Osteoblast (primary cell): ENCODE results near the gene ADK. TPM values are rescaled to one million over a fixed set of nuclear protein-coding genes. Genes with fewer than 3 reads are reported as not detected.
A peak's percentile ranks its signal among the peaks of the same experiment; 100 is the strongest.

Source experiments
- DNase-seq: peaks from one replicate; pipeline ENCODE4 v3.0.0; 2011; ENCODE audit warnings: low spot score, mixed read lengths; ENCODE audit not compliant: insufficient read length; ENCODE audit errors: missing footprints
- H2AFZ ChIP-seq: 2 replicates; pipeline ENCODE4 v1.6.0; 2011; ENCODE audit warnings: mild to moderate bottlenecking, low read length
- H3K27ac ChIP-seq: 2 replicates; pipeline ENCODE4 v1.5.1; 2011; ENCODE audit warnings: mild to moderate bottlenecking, low read depth, low read length, moderate library complexity
- H3K27me3 ChIP-seq: 2 replicates; pipeline ENCODE4 v1.6.0; 2012; ENCODE audit warnings: mild to moderate bottlenecking, control low read depth, inconsistent platforms, low read length, moderate library complexity; ENCODE audit not compliant: insufficient read depth
- H3K36me3 ChIP-seq: 2 replicates; pipeline ENCODE4 v1.5.1; 2011; ENCODE audit warnings: mild to moderate bottlenecking, low read length, control low read depth, moderate library complexity; ENCODE audit not compliant: insufficient read depth
- H3K4me1 ChIP-seq: 2 replicates; pipeline ENCODE4 v1.5.1; 2011; ENCODE audit warnings: mild to moderate bottlenecking, low read length, control low read depth, moderate library complexity; ENCODE audit not compliant: insufficient read depth
- H3K4me2 ChIP-seq: 2 replicates; pipeline ENCODE4 v1.6.0; 2011; ENCODE audit warnings: mild to moderate bottlenecking, low read length; ENCODE audit not compliant: insufficient read depth
- H3K4me3 ChIP-seq: fragments of 200-600 bp; sonication (generic); 3 replicates; pipeline ENCODE4 v1.5.1; 2012; ENCODE audit warnings: mild to moderate bottlenecking, low read length, inconsistent platforms; ENCODE audit not compliant: insufficient read depth
- H3K79me2 ChIP-seq: 2 replicates; pipeline ENCODE4 v1.6.0; 2012; ENCODE audit warnings: mild to moderate bottlenecking, low read length, control low read depth, inconsistent platforms; ENCODE audit not compliant: insufficient read depth
- H3K9me3 ChIP-seq: 2 replicates; pipeline ENCODE4 v1.5.1; 2011; ENCODE audit warnings: low read depth, low read length, control low read depth
- H4K20me1 ChIP-seq: 2 replicates; pipeline ENCODE4 v1.6.0; 2012; ENCODE audit warnings: mild to moderate bottlenecking, low read length, control low read depth; ENCODE audit not compliant: insufficient read depth
- CTCF ChIP-seq: IDR thresholded peaks from 2 replicates; pipeline ENCODE4 v1.5.1; 2011; ENCODE audit warnings: mild to moderate bottlenecking, low read depth, low read length, moderate library complexity; ENCODE audit errors: extremely low read depth
- total RNA-seq: library from RNA; depleted of rRNA; stranded (reverse); fragments of >200 nt; gene quantifications from 2 replicates; pipeline ENCODE4 v1.2.3, GENCODE V29; 2012

ADK gene
- total RNA-seq, 1 donor = 34.0 TPM

DNA sequence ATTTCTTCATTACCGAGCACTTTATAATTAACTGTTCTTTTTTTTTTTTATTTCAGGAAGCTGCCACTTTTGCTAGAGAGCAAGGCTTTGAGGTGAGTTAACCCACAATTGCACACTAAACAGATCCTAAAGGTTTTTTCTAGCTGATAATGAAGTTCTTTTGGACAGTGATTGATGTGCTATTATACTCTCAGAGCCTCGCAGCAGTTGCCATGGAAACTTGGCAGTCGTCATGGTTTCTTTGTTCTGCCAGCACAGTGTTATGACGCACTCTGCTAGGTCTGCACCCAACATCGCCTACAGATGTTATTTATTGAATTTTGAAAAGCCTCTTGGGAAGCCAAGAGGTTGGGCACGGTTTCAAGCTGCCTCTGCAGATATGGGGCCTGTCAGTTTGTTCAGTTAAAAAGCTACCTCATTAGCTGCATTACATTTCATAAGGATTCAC lies 438.2 kb downstream of the ADK start:
- peak; percentile 94 for DNase-seq
- H3K27me3 ChIP-seq = no peaks in the 10 kb centered on the region
- peak overlapping the region; percentile 5 for H3K4me2 ChIP-seq
- no peaks in the 10 kb centered on the region for H3K36me3 ChIP-seq
- H3K27ac ChIP-seq = peak overlapping the region; percentile 45
- TF ChIP-seq CTCF = no peak
- peaks cover 31% of the 10 kb centered on the region for H3K4me1 ChIP-seq
- H4K20me1 ChIP-seq = no peaks in the 10 kb centered on the region
- H3K4me3 ChIP-seq = no peak overlapping the region
- no peak overlapping the region for H2AFZ ChIP-seq
- H3K79me2 ChIP-seq = no peaks in the 10 kb centered on the region
- no peaks in the 10 kb centered on the region for H3K9me3 ChIP-seq

DNA sequence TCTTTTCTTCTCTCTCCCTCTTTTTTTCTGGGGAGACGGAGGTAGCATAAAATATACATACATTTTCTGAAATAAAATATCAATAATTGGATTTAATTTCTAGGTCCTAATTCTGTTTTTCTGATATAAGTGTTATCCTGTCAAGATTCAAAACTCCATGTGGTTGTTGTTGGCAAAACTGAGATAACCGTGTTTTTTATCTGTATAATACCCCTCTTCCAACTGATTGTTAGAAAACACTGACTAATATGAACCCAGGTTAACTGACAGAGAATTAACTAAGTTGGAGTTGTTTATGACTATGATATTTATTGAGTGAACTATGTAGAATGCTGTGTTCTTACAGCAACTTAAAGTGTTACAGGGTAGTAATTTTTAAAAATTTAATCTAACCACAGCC lies 438.8 kb downstream of the ADK start:
- Histone ChIP-seq H3K36me3 (no peaks in the 10 kb centered on the region), H3K79me2 (no peaks in the 10 kb centered on the region), H3K27ac (peak overlapping the region; percentile 3), H4K20me1 (no peaks in the 10 kb centered on the region), H3K27me3 (no peaks in the 10 kb centered on the region), H3K4me3 (no peak overlapping the region), H2AFZ (no peak overlapping the region), H3K4me2 (peak overlapping the region; percentile 5), H3K4me1 (peaks cover 31% of the 10 kb centered on the region), H3K9me3 (no peaks in the 10 kb centered on the region)
- DNase-seq = no peak
- no peak for TF ChIP-seq CTCF

DNA sequence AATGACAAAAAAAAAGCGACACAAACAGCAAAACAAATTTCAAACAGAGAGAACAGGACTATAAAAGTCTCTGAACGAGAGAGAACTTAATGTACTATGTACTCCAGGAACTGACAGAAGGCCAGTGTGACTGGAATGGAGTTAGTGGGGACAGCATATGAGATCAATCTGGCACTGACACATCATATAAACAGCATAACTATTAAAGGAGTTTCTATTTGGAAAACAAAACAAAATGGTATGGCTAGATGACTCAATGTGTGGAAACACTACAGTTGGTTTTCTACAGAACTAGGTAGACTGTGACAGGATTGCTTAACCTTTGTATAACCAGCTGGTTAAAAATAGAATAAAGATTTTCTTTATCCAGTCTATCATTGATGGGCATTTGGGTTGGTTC lies 442.4 kb downstream of the ADK start:
- no peaks in the 10 kb centered on the region for H4K20me1 ChIP-seq
- no peak overlapping the region for H3K4me2 ChIP-seq
- no peaks in the 10 kb centered on the region for H3K79me2 ChIP-seq
- no peak overlapping the region for H2AFZ ChIP-seq
- H3K4me1 ChIP-seq = peaks cover 18% of the 10 kb centered on the region
- no peaks in the 10 kb centered on the region for H3K9me3 ChIP-seq
- no peak for DNase-seq
- peak overlapping the region; percentile 17 for H3K27ac ChIP-seq
- no peak for TF ChIP-seq CTCF
- H3K36me3 ChIP-seq = no peaks in the 10 kb centered on the region
- H3K27me3 ChIP-seq = no peaks in the 10 kb centered on the region
- H3K4me3 ChIP-seq = no peak overlapping the region

DNA sequence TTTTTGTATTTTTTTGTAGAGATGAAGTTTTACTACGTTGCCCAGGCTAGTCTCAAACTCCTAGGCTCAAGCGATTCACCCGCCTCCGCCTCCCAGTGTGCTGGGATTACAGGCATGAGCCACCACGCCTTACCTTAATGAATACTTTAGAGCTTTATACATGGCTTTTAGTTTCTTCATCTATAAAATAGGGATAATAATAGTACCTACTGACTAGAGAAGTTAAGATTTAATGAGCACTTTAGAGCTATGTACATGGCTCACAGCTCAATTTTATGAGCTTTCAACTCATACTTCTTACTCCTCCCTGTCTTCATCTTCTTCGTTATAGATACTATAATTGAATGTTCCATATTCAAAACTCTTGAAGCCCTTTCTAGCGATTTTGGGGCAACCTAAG lies 445.7 kb downstream of the ADK start:
- Histone ChIP-seq H2AFZ (no peak overlapping the region), H4K20me1 (no peaks in the 10 kb centered on the region), H3K36me3 (no peaks in the 10 kb centered on the region), H3K4me2 (no peak overlapping the region), H3K4me3 (no peak overlapping the region), H3K79me2 (no peaks in the 10 kb centered on the region), H3K27me3 (no peaks in the 10 kb centered on the region), H3K27ac (no peak overlapping the region), H3K4me1 (peaks cover 4% of the 10 kb centered on the region), H3K9me3 (no peaks in the 10 kb centered on the region)
- TF ChIP-seq CTCF = no peak
- peak; percentile 1 for DNase-seq
